Measurements from ENCODE around the gene S100A3. TPM values are rescaled to one million over a fixed set of nuclear protein-coding genes. Genes with fewer than 3 reads are reported as not detected.

S100A3 gene
- total RNA-seq, 2 donors from 2014 or later: not detected

DNA sequence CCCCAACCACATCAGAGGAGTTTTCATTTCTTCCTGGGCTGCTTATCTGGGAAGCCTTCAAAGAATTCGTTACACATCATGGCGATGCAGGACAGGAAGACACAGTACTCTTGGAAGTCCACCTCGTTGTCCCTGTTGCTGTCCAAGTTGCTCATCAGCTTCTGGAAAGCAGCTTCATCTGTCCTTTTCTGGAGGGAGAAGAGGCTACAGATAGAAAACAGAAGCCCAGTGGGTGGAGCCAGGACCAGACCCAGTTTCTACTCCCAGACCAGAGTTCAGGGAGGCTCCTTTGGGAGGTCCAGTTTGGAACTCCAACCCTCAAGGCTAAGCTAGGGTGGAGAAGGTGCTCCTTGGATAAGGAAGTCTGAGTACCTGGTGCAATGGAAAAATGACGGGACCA, 5.3 kb downstream of the S100A3 start:
- no peaks in the 10 kb centered on the region for H3K27me3 ChIP-seq
- ATAC-seq (no peak), DNase-seq (no peak)
- no peaks in the 10 kb centered on the region for H3K36me3 ChIP-seq (replicated peaks in 1 of 2; ENCODE audit: insufficient read depth in 1 of 2, low read depth in 2 of 2)
- intact Hi-C loops (cut with DNase I): no loop called here
- H3K4me1 ChIP-seq: peaks cover 34% of the 10 kb centered on the region
- no peak for TF ChIP-seq POLR2A (IDR thresholded peaks at IDR 0.05)
- TF ChIP-seq, protein P1, sequence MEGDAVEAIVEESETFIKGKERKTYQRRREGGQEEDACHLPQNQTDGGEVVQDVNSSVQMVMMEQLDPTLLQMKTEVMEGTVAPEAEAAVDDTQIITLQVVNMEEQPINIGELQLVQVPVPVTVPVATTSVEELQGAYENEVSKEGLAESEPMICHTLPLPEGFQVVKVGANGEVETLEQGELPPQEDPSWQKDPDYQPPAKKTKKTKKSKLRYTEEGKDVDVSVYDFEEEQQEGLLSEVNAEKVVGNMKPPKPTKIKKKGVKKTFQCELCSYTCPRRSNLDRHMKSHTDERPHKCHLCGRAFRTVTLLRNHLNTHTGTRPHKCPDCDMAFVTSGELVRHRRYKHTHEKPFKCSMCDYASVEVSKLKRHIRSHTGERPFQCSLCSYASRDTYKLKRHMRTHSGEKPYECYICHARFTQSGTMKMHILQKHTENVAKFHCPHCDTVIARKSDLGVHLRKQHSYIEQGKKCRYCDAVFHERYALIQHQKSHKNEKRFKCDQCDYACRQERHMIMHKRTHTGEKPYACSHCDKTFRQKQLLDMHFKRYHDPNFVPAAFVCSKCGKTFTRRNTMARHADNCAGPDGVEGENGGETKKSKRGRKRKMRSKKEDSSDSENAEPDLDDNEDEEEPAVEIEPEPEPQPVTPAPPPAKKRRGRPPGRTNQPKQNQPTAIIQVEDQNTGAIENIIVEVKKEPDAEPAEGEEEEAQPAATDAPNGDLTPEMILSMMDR (IDR thresholded peaks at IDR 0.05): no peak
- H3K9me3 ChIP-seq: no peaks in the 10 kb centered on the region
- no peak overlapping the region for H3K4me3 ChIP-seq
- no peak overlapping the region for H3K27ac ChIP-seq
- 83 to 88% methylated on average over 4 of the region's 4 CpGs for WGBS, 2 donors

DNA sequence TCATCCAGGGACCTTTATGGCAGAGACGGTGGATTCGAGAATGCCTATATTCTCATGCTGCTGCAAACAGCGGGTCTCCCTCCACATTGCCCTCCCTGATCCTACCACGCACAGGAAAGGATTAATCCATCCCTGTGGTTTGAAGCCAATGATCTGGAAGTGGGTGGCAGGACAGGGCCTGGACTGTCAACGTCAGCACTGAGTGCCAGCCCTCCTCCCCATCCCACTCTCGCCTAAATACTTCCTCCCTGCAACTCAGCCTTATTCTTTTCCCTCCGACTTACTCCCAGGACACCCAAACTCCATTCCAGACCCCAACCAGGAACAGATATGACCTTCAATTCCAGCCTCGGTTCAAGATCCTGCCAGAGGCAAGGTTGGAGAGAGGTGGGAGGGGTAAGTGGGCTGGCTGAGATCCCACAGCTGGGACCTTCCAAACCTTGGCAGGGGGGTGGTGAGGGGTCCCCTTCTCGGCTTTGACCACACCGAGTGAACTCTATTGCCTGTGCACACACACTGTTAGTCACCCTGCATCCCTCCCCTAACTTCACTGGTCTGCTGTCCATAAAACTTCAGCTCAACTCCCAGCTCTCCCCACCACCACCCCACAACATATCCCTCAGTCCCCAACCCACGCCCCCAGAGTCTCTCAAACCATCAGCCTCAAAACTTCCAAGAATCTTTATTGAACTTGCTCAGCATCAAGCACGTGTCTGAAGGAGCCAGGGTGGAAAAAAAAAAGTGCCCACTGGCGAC, 5.9 kb downstream of the S100A3 start:
- Histone ChIP-seq H3K27me3 (no peaks in the 10 kb centered on the region), H3K27ac (no peak overlapping the region), H3K4me1 (peaks cover 34% of the 10 kb centered on the region), H3K4me3 (no peak overlapping the region), H3K36me3 (replicated peaks in 1 of 2; ENCODE audit: insufficient read depth in 1 of 2, low read depth in 2 of 2) (no peaks in the 10 kb centered on the region), H3K9me3 (no peaks in the 10 kb centered on the region)
- ATAC-seq (no peak), DNase-seq (no peak)
- 74 to 77% methylated on average over 13 of the region's 13 CpGs for WGBS, 2 donors
- intact Hi-C loops (cut with DNase I): no loop called here
- no peak for TF ChIP-seq POLR2A (IDR thresholded peaks at IDR 0.05)
- TF ChIP-seq, protein P1 (IDR thresholded peaks at IDR 0.05): no peak

DNA sequence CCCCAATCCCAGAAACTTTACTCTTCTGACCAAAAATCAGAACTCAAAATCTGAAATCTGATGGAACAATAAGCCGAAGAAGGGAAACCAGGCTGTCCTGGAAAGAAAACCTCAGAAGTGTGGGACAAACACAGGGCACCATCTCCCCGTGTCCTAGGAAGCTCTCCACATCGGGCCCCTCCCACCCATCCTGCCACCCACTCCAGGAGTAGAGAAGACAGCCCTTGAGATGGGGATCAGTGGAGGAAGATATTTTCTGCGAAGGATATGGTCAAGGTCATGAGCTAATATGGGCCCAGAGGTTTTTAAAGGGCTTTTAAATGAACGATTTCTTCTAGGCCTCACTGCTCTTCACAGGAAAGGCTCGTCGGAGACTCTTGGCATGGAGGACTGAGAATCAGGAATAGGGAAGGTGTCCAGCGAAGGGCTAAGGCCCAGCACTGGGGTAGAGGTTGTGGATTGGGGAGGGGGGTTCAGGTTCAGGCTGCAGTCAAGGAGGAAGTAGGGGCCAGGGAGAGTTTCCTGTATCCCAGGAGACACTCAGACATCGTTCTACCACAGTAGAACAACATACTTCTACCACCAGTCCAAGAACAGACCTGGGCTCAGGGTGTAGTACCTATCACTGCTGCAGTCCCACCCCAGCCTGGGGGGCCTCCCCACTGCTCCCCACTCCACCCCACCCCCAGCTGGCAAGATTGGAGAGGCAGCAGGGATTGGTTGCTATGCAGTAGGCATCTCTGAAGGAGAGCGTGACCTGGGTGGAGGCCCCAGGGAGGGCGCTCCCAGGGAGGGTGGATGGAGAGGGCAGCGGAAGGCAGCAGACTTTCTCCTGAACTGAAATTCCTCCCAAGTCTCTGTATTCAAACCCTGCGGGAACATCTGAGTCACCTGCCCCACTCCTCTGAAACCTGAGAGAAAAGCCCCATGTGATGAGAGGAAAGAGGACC, 7.1 kb downstream of the S100A3 start:
- Histone ChIP-seq H3K27me3 (no peaks in the 10 kb centered on the region), H3K4me1 (peaks cover 38% of the 10 kb centered on the region), H3K4me3 (no peak overlapping the region), H3K36me3 (replicated peaks in 1 of 2; ENCODE audit: insufficient read depth in 1 of 2, low read depth in 2 of 2) (no peaks in the 10 kb centered on the region), H3K27ac (no peak overlapping the region), H3K9me3 (no peaks in the 10 kb centered on the region)
- no peak for DNase-seq
- intact Hi-C loops (cut with DNase I): no loop called here
- ATAC-seq: no peak
- TF ChIP-seq, protein P1 (IDR thresholded peaks at IDR 0.05): no peak
- no peak for TF ChIP-seq POLR2A (IDR thresholded peaks at IDR 0.05)
- 76 to 77% methylated on average over 12 to 13 of the region's 13 CpGs for WGBS, 2 donors

DNA sequence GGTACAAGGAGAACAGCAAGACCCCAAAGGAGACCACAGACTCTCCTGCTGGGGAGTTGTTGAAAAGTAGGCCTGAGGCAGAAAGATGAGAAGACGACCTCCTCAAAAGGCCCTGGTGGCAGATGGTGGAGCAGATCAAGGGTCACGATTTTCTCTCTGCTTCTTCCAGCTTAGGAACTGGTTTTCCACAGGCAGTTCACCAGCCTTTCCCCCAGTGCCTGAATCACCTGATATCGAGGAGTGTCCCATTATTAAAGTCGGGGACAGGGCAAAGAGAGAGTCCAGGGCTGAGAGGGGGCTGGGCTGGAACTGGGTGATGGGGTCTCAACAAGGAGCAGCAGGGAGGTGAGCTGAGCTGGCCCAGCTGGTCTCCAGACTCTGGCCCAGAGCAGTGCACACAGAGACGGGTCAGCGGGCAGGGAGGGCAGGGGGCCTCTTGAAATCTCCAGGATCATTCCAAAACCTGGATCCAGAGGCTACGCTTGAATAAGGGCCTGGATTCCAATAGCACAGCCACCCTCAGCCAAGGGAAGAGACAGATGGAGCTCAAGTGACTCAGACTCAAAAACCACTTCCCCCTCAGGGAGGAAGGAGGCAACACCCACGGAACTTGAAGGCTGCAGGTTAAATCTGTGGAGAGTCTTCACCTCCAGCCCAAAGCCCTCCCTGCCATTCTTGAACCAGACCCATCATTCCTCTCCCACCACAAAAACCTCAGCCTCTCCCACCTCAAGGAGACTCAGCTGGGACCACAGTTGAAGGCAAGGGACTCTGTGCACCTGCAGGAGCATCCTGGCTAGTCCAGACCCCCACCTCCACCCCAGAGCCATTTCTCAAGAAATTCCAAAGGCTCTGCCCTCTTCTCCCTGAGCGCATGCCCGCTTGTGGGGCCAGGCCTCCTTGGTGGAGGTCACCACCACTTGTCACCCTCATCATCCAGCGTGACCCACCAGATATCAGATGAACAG, 8.4 kb downstream of the S100A3 start, which contains the start of gene S100A5:
Gene S100A5 (minus strand): TSS at position 541 of the 968 bp plus-strand sequence. CDS start 743 bp downstream, outside the sequence.
- no peak for TF ChIP-seq POLR2A (IDR thresholded peaks at IDR 0.05)
- TF ChIP-seq, protein P1 (IDR thresholded peaks at IDR 0.05): no peak
- H3K4me3 ChIP-seq: no peak within 1 kb of the TSS
- 72% methylated on average over 10 to 11 of the region's 11 CpGs for WGBS, 2 donors
- H3K4me1 ChIP-seq: peaks cover 39% of the 10 kb centered on the region
- DNase-seq (no peak), ATAC-seq (no peak)
- intact Hi-C loops (cut with DNase I): no loop called here
- no peaks in the 10 kb centered on the region for H3K36me3 ChIP-seq (replicated peaks in 1 of 2; ENCODE audit: insufficient read depth in 1 of 2, low read depth in 2 of 2)
- no peaks in the 10 kb centered on the region for H3K9me3 ChIP-seq
- H3K27ac ChIP-seq: no peak within 1 kb of the TSS
- no peaks in the 10 kb centered on the region for H3K27me3 ChIP-seq
